Measurements from ENCODE around the gene PIWIL4. TPM values are rescaled to one million over a fixed set of nuclear protein-coding genes. Genes with fewer than 3 reads are reported as not detected.
A peak's percentile ranks its signal among the peaks of the same experiment; 100 is the strongest.

The PIWIL4 gene
- total and polyA plus RNA-seq, 9 of the 15 experiments (the other 6 are each of a cell fraction or from before 2014, with no cell fraction given): 6.3 to 17.0 (median 10.8) TPM

DNA sequence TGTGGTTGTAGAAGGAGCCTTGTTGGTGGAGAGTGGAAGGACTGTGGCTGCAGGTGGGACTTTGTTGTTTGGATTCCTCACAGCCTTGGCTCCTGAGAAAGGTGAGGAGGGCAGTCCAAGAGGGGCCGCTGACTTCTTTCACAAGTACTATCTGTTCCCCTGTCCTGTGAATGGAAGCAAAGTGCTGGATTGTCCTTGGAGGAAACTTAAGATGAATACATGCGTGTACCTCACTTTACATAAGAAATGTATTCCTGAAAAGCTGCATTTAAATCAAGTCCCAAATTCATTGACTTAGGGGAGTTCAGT lies 21.1 kb upstream of the PIWIL4 start:
- ChIA-PET CTCF (ENCODE audit: low intra/inter-chr PET ratio) (no interaction called here), POLR2A (interaction anchor here (0.7 to 1.9 kb wide), 5 partner anchors 9 to 715 kb away, joined by 3 to 5 read pairs (median 3); no protein-coding TSS in a partner anchor)
- FAIRE-seq (peak; percentile 57), ATAC-seq (no peak), DNase-seq (ENCODE audit: extremely low read depth in 1 of 4, low spot score in 3 of 4) (no peak)
- Histone ChIP-seq H3K4me1 (replicated peaks in 1 of 2; ENCODE audit: control insufficient read depth in 2 of 2, insufficient read depth in 2 of 2, low read length in 2 of 2) (peaks cover 33 to 35% of the 10 kb centered on the region in 2 experiments; a peak in 4 of 5 replicates), H3K9me1 (ENCODE audit: control insufficient read depth, insufficient read depth, low read length) (no peaks in the 10 kb centered on the region), H3K36me3 (ENCODE audit: control insufficient read depth, insufficient read depth, low read length) (peaks cover 13% of the 10 kb centered on the region; the same call in 2 of the 3 replicates), H4K20me1 (replicated peaks; ENCODE audit: control insufficient read depth, insufficient read depth, low read length) (no peaks in the 10 kb centered on the region; the same call in 1 of the 2 replicates), H3K79me2 (ENCODE audit: control insufficient read depth, insufficient read depth, low read length) (peaks cover 32% of the 10 kb centered on the region), H3K4me2 (ENCODE audit: insufficient read depth, low read length) (peak overlapping the region; percentile 84), H3K9ac (ENCODE audit: insufficient read depth in 1 of 2, low read depth in 2 of 2, low read length in 2 of 2) (peak overlapping the region in 1 of 2 experiments; percentile 30; a peak in 1 of 4 replicates), H3K4me3 (peak overlapping the region; percentile 71), H3K27ac (ENCODE audit: extremely low read depth, low read depth, low read length) (no peak overlapping the region), H3K27me3 (ENCODE audit: control insufficient read depth in 2 of 2, insufficient read depth in 2 of 2, low read length in 2 of 2) (no peaks in the 10 kb centered on the region), H3K9me3 (replicated peaks; ENCODE audit: control insufficient read depth, insufficient read depth, low read depth, low read length) (no peaks in the 10 kb centered on the region), H2AFZ (ENCODE audit: low read depth, low read length) (no peak overlapping the region)
- in situ Hi-C loops (cut with MboI) (no loop called here), intact Hi-C loops (cut with micrococcal nuclease) (no loop called here)
- TF ChIP-seq MCM2 (IDR thresholded peaks at IDR 0.05; ENCODE audit: low read depth) (no peak), ZNF175 (CRISPR knock-in tag; IDR thresholded peaks at IDR 0.05; ENCODE audit: low read depth) (no peak), MLLT1 (IDR thresholded peaks at IDR 0.05) (no peak), IFI16 (CRISPR knock-in tag; IDR thresholded peaks at IDR 0.05) (no peak), ZFP36 (IDR thresholded peaks at IDR 0.05; ENCODE audit: low read depth, low read length, partially characterized antibody) (no peak), DNMT1 (IDR thresholded peaks at IDR 0.05) (no peak), THRA (IDR thresholded peaks at IDR 0.05) (no peak), GTF2E2 (tag; IDR thresholded peaks at IDR 0.05) (no peak), BDP1 (IDR thresholded peaks at IDR 0.05; ENCODE audit: insufficient read depth, insufficient read length) (no peak), PRMT5 (CRISPR knock-in tag; IDR thresholded peaks at IDR 0.05) (no peak)
- 34% methylated on average over 2 of the region's 2 CpGs for WGBS (ENCODE audit: insufficient coverage, low coverage, missing lambda C conversion rate)
- BruUV-seq (replicated peaks): TSS peak; percentile 39
